Fibroblast of villous mesenchyme (primary cell): ENCODE data around the gene KIF26B. TPM values are rescaled to one million over a fixed set of nuclear protein-coding genes. Genes with fewer than 3 reads are reported as not detected.

Experiments
- DNase-seq: peaks from one replicate; pipeline ENCODE4 v3.0.0-alpha.2; 2010; ENCODE audit warnings: low read depth
- H3K4me3 ChIP-seq: 2 replicates; pipeline ENCODE4 v1.5.1; 2011; ENCODE audit warnings: low read depth, mild to moderate bottlenecking, low read length
- total RNA-seq: library from RNA; depleted of rRNA; stranded (reverse); fragments of >200 nt; gene quantifications from 2 replicates; pipeline ENCODE4 v1.2.3, GENCODE V29; 2012
- TF ChIP-seq, protein P1 (sequence below): IDR thresholded peaks from 2 replicates; pipeline ENCODE4 v1.5.1; 2012; ENCODE audit warnings: low read depth, mild to moderate bottlenecking, low read length; ENCODE audit not compliant: insufficient read depth

The KIF26B gene
- total RNA-seq, 1 donor, result 12.1 TPM

DNA sequence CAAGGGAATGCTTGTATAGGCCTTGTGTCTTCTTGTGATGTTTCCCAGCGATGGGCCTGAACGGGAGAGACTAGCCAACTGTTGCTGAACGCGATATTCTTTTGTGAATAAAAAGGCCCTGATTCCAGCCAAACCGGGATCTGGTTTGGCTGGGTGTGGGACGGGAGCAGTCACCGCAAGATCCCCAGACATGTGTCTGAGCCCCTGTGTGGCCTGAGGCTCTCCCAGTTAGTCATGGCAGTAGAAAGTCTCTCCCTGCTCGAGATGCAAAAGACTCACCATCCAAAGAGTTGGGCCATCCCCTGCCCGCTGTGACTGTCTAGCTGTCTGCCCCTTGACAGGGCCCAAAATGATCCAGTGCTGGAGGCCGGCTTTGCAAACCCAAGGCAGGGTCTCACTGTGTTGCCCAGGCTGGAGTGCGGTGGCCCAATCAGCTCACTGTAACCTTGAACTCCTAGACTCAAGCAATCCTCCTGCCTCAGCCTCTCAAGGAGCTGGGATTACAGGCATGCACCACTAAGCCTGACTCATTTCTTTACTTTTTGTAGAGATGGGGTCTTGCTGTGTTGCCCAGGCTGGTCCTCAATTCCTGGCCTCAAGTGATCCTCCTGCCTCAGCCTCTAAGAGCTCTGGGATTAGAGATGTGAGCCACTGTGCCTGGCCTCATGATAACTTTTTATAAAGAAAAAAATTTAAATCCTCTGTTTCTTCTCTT, 56.4 kb downstream of the KIF26B start:
- no peak overlapping the region for H3K4me3 ChIP-seq
- no peak for DNase-seq
- TF ChIP-seq, protein P1, sequence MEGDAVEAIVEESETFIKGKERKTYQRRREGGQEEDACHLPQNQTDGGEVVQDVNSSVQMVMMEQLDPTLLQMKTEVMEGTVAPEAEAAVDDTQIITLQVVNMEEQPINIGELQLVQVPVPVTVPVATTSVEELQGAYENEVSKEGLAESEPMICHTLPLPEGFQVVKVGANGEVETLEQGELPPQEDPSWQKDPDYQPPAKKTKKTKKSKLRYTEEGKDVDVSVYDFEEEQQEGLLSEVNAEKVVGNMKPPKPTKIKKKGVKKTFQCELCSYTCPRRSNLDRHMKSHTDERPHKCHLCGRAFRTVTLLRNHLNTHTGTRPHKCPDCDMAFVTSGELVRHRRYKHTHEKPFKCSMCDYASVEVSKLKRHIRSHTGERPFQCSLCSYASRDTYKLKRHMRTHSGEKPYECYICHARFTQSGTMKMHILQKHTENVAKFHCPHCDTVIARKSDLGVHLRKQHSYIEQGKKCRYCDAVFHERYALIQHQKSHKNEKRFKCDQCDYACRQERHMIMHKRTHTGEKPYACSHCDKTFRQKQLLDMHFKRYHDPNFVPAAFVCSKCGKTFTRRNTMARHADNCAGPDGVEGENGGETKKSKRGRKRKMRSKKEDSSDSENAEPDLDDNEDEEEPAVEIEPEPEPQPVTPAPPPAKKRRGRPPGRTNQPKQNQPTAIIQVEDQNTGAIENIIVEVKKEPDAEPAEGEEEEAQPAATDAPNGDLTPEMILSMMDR, result no peak

DNA sequence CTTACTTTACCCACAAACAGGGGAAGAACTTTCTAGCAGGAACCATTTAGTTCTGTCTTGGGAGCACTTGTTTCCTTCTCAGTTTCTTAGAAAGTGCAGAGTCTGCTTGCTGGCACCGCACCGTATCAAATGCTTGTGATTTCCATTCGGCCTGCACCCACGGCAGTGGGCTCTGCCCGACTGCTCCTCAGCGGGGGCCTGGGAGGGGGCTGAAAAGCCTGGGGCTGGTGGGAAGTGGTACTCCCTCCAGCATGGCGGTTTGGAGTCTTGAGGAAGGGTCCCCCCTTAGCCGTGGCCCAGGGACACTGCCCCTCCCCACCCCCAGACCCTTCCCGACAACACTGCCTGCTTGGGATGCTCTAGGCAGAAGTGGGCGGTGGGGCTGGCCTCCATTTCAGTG, 57.0 kb downstream of the KIF26B start:
- no peak overlapping the region for H3K4me3 ChIP-seq
- DNase-seq, result no peak
- TF ChIP-seq, protein P1, result no peak

DNA sequence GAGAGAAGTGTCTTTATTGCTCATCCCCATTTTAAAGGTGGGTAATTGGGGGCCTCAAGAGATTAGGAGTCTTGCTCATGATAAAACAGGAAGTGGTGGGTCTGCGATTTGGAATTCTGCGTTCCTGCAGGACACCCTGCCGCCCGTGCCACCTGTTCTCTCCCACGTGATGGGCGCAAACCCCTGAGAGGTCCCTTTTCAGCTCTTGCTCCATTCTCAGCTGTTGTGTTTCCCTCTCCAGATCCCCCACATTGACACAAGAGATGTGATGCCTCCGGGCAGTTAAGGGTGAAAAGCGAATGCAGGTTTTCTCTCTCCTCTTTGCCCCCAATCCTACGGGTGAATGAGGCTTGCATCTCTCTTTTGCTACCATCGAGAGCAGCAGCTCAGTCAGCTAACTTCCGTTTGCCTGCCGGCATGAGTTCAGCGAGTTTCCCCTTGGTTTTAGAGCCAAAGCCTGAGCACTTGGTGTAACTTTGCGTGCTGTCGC, 57.5 kb downstream of the KIF26B start:
- DNase-seq, result no peak
- H3K4me3 ChIP-seq, result no peak overlapping the region
- TF ChIP-seq, protein P1, result no peak

DNA sequence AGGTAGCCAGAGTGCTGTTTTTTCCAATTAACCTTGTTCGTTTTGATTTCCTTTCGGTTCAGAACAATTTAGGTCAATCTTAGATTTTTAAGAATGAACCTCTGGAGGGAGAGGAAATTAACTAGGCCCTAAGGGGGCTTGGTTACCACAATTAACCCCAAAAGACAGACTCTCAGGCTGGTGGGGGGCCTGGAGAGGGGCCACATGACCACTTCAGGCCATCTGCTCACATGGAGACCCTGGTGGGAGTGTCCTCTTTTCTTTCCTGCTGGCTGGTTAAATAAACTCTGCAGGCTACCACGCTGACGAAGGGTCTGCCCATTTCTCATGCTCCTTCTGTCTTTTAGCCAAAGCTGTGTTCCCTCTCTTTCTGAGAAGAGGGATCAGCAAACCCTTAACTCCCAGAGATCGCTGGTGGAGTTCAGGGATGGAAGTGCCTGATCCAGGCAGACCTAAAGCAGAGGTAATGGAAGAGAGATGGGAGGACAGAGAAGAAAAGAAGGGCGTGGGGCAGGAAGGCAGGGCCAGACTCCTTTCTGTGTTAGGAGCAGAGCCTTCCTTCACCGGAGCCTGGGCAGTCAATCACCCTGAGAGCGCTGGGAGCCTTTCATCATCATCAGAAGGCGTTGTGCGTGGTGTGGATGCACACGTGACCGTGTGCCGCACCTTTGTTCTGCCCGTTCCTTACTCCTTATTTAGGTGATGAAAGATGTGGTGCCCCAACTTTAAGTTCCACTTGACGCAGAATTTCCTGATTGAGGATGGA, 58.5 kb downstream of the KIF26B start:
- H3K4me3 ChIP-seq, result no peak overlapping the region
- TF ChIP-seq, protein P1, result no peak
- no peak for DNase-seq

DNA sequence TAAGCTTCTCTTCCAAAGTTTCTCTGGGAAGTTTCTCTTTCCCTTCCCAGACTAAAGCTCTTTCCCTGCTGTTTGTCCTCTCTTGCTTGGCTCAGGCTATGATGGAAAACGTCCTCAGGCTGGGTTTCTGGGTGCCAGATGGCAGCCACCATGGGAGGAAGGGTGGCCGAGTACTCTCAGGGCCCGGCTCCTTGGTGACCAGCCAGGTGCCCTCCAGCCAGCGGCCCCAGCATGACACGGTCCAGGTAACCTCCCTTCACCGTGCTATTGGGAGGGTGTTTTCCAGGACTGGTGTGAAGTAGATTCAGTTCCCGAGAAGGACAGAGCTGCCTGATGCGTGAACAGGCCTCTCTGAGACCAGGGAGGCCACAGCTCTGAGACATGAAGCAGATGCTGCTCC, 60.3 kb downstream of the KIF26B start:
- TF ChIP-seq, protein P1, result no peak
- H3K4me3 ChIP-seq, result no peak overlapping the region
- DNase-seq, result no peak

DNA sequence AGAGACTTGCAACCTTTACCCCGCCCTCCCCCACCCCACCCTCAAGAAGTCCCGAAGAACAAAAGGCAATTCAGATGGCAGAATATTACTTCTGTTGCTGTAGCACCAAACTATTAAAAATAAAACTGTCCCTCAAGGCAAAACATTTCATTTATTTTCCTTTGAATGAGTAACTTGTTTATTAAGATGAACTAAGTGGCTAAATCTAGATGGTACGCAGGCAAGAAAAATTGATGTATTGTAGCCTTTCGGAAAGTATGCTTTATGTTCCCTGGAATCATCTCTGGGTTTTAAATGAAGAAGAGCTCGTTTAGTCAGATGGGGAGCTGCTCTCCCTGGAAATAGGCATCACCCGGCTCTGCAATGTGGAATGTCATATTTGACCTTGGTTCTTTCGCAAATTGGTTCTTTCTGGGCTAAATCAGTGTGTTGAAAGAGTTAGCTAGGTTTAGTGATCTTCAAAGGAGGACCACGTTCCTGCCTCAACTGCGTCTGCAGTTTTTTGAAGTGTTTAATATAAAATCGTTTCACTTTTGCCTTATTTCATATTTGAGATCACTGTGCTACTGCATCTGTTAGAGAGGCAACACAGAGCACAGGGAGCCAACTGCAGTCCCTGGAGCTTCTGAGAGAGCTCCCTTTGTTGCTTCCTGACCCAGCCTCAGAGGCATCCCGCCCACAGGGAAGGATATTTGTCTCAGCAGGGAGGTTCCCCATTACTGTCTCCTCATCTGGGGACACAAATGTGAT, 61.8 kb downstream of the KIF26B start:
- TF ChIP-seq, protein P1, result no peak
- peak; percentile 10 for DNase-seq
- H3K4me3 ChIP-seq, result no peak overlapping the region
